HG02623 (cell line): ENCODE measurements around the gene UQCR10.

Experiments
- ATAC-seq: cut with Tn5 transposase; IDR thresholded peaks from one replicate; pipeline ENCODE4 v1.9.1; 2021; ENCODE audit warnings: moderate library complexity; ENCODE audit not compliant: unreplicated experiment

The UQCR10 gene

GRCh38 chr22:29767171-29768051 lies at the start of gene UQCR10:
UQCR10 (plus strand) TSS chr22:29767369; CDS start chr22:29767399, 30 bp downstream.
- peak; percentile 56 for ATAC-seq

GRCh38 chr22:29717789-29718188 lies 49.4 kb upstream of the UQCR10 start:
- no peak for ATAC-seq

- no peak for ATAC-seq
These were observed 47.9 kb upstream of the UQCR10 start for GRCh38 chr22:29718949-29719898.

- no peak for ATAC-seq
These were observed 47.1 kb upstream of the UQCR10 start, which contains the start of gene CABP7 for GRCh38 chr22:29719899-29720645. CABP7 (plus strand) TSS chr22:29720003; CDS start chr22:29720425, 422 bp downstream.

- no peak for ATAC-seq
These were observed 46.3 kb upstream of the UQCR10 start for GRCh38 chr22:29720811-29721323.

GRCh38 chr22:29722151-29722550 lies 45.0 kb upstream of the UQCR10 start:
- no peak for ATAC-seq

GRCh38 chr22:29722587-29722986 lies 44.6 kb upstream of the UQCR10 start:
- ATAC-seq = no peak

GRCh38 chr22:29723766-29724165 lies 43.4 kb upstream of the UQCR10 start:
- no peak for ATAC-seq

- no peak for ATAC-seq
These were observed 42.3 kb upstream of the UQCR10 start for GRCh38 chr22:29724843-29725242.

GRCh38 chr22:29726106-29726505 lies 41.1 kb upstream of the UQCR10 start:
- ATAC-seq = no peak

GRCh38 chr22:29726512-29727130 lies 40.5 kb upstream of the UQCR10 start:
- ATAC-seq = no peak

GRCh38 chr22:29727131-29727523 lies 40.0 kb upstream of the UQCR10 start:
- no peak for ATAC-seq

GRCh38 chr22:29729161-29729560 lies 38.0 kb upstream of the UQCR10 start:
- no peak for ATAC-seq

- ATAC-seq = no peak
These were observed 35.9 kb upstream of the UQCR10 start for GRCh38 chr22:29731058-29731850.

- ATAC-seq = no peak
These were observed 34.3 kb upstream of the UQCR10 start for GRCh38 chr22:29732883-29733282.

GRCh38 chr22:29733362-29734201 lies 33.6 kb upstream of the UQCR10 start:
- no peak for ATAC-seq

GRCh38 chr22:29734406-29734805 lies 32.8 kb upstream of the UQCR10 start:
- ATAC-seq = no peak

- ATAC-seq = no peak
These were observed 32.3 kb upstream of the UQCR10 start for GRCh38 chr22:29734838-29735237.
